Testis (tissue), 2 donors: ENCODE data around the gene BLOC1S4.

Experiments
- POLR2A ChIP-seq: fragments of 450-650 bp; IDR thresholded peaks from one replicate; pipeline ENCODE4 v1.6.1; 2017; ENCODE audit warnings: antibody characterized with exemption, mild to moderate bottlenecking, moderate library complexity
- TF ChIP-seq, protein P1 (sequence below), 3 experiments: fragments of 450-650 bp in 2 of 3; fragments of 200-600 bp in 1 of 3; sonication (generic) in 1 of 3; IDR thresholded peaks; one replicate each; pipeline ENCODE4 v1.5.1; 2016 to 2019; ENCODE audit warnings: antibody characterized with exemption in 3 of 3, mild to moderate bottlenecking in 2 of 3, moderate library complexity in 1 of 3

DNA sequence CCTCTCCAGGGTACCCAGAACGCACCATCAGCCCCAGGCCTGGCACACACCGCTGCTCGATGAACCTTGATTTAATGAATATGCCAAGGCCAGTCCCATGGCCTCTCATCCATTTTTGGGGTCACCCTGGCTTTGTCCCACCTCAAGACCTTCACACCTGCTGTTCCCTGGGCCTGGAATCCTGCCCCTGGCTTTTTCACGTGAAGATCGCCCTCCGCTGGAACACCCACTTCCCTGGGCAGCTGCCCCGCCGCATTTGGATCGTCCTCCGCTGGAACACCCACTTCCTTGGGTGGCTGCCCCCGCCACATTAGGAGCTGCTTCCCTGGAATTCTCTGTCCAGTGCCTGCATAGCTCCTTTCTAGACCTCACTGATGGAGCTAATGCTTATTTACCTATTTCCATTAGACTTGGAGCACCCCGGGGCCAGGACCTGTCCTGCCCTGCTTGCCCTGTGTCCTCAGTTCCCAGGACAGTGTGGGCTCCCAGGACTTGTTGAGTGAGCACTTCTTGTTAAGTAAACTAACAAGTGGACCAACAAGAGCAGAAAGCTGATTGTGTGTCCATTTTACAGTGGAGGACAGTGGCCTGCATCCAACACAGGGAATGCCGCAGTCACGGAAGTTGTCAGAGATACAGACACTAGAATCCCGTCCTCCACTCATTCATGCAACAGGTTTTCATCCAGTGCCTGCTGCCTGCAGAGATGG, 12.5 kb downstream of the BLOC1S4 start:
- TF ChIP-seq, protein P1, sequence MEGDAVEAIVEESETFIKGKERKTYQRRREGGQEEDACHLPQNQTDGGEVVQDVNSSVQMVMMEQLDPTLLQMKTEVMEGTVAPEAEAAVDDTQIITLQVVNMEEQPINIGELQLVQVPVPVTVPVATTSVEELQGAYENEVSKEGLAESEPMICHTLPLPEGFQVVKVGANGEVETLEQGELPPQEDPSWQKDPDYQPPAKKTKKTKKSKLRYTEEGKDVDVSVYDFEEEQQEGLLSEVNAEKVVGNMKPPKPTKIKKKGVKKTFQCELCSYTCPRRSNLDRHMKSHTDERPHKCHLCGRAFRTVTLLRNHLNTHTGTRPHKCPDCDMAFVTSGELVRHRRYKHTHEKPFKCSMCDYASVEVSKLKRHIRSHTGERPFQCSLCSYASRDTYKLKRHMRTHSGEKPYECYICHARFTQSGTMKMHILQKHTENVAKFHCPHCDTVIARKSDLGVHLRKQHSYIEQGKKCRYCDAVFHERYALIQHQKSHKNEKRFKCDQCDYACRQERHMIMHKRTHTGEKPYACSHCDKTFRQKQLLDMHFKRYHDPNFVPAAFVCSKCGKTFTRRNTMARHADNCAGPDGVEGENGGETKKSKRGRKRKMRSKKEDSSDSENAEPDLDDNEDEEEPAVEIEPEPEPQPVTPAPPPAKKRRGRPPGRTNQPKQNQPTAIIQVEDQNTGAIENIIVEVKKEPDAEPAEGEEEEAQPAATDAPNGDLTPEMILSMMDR (IDR thresholded peaks at IDR 0.05): no peak
- no peak for TF ChIP-seq POLR2A
